WTC11 (cell line): ENCODE data around the gene ISM2. TPM values are rescaled to one million over a fixed set of nuclear protein-coding genes. Genes with fewer than 3 reads are reported as not detected.
"Not testable (repeated sequence)": the region's sequence is repeated elsewhere in the genome, so short reads cannot be mapped to it uniquely, and the experiment has no call there.

Source experiments
- ATAC-seq: fragments of 200-7000 bp; cut with Tn5 transposase; 2 replicates; pipeline ENCODE4 v1.10.0; 2021; ENCODE audit warnings: mild to moderate bottlenecking, moderate library complexity
- CTCF ChIA-PET: fragments of 300-600 bp; sonication (Branson Sonifier 250); formaldehyde crosslinking; loops from one replicate; lab custom pipeline; 2021; ENCODE audit warnings: antibody characterized with exemption; lab: Charles Lee
- POLR2A ChIA-PET: fragments of 350-600 bp; sonication (Branson Sonifier 250); formaldehyde crosslinking; loops from one replicate; lab custom pipeline; 2021; ENCODE audit warnings: antibody characterized with exemption; lab: Charles Lee
- DNase-seq: peaks from one replicate; pipeline ENCODE4 v3.0.0; 2021; ENCODE audit warnings: low spot score
- H3K27ac Mint-ChIP-seq: 2 replicates; pipeline ENCODE4 v1.8.0; 2021; ENCODE audit warnings: mixed read lengths
- H3K27me3 Mint-ChIP-seq: 2 replicates; pipeline ENCODE4 v1.8.0; 2021; ENCODE audit warnings: low read depth, mild to moderate bottlenecking, moderate library complexity, mixed read lengths
- H3K36me3 Mint-ChIP-seq: 2 replicates; pipeline ENCODE4 v1.8.0; 2021; ENCODE audit warnings: mixed read lengths
- H3K4me1 Mint-ChIP-seq: 2 replicates; pipeline ENCODE4 v1.8.0; 2022; ENCODE audit warnings: mixed read lengths
- H3K4me3 Mint-ChIP-seq: 2 replicates; pipeline ENCODE4 v1.8.0; 2021; ENCODE audit warnings: mild to moderate bottlenecking, moderate library complexity, mixed read lengths
- H3K9me3 Mint-ChIP-seq: 2 replicates; pipeline ENCODE4 v1.8.0; 2021; ENCODE audit warnings: mixed read lengths
- CREB1 ChIP-seq: sonication (generic); formaldehyde crosslinking; IDR thresholded peaks from 2 replicates; pipeline ENCODE4 v1.8.0; 2023; ENCODE audit warnings: mild to moderate bottlenecking, missing genetic modification reagents
- IRF2 ChIP-seq: sonication (generic); formaldehyde crosslinking; IDR thresholded peaks from 2 replicates; pipeline ENCODE4 v1.8.0; 2022; ENCODE audit warnings: low read depth, missing genetic modification reagents, borderline replicate concordance
- JAZF1 ChIP-seq: fragments of 250-450 bp; sonication (Bioruptor Pico); IDR thresholded peaks from 2 replicates; pipeline ENCODE4 v1.9.0; 2021; ENCODE audit warnings: moderate library complexity, mild to moderate bottlenecking, inconsistent platforms
- KAT7 ChIP-seq: sonication (generic); formaldehyde crosslinking; IDR thresholded peaks from 2 replicates; pipeline ENCODE4 v1.8.1; 2023; ENCODE audit warnings: missing genetic modification reagents, mild to moderate bottlenecking, borderline replicate concordance
- MYBL2 ChIP-seq: sonication (generic); formaldehyde crosslinking; IDR thresholded peaks from 2 replicates; pipeline ENCODE4 v1.8.1; 2023; ENCODE audit warnings: mild to moderate bottlenecking, moderate library complexity, missing genetic modification reagents
- NFATC4 ChIP-seq: fragments of 250-450 bp; sonication (Bioruptor Pico); IDR thresholded peaks from 2 replicates; pipeline ENCODE4 v1.9.0; 2021; ENCODE audit warnings: mild to moderate bottlenecking
- NFYB ChIP-seq: sonication (generic); formaldehyde crosslinking; conservative IDR thresholded peaks from 2 replicates; pipeline ENCODE4 v1.8.0; 2022; ENCODE audit warnings: low read depth, missing genetic modification reagents
- NR3C1 ChIP-seq: sonication (generic); formaldehyde crosslinking; conservative IDR thresholded peaks from 2 replicates; pipeline ENCODE4 v1.8.1; 2023; ENCODE audit warnings: low read depth, mild to moderate bottlenecking, missing genetic modification reagents
- OVOL2 ChIP-seq: fragments of 250-450 bp; sonication (Bioruptor Pico); IDR thresholded peaks from 2 replicates; pipeline ENCODE4 v1.9.0; 2021; ENCODE audit warnings: mild to moderate bottlenecking, borderline replicate concordance
- RORB ChIP-seq: fragments of 250-450 bp; sonication (Bioruptor Pico); IDR thresholded peaks from 2 replicates; pipeline ENCODE4 v1.9.0; 2021; ENCODE audit warnings: mild to moderate bottlenecking
- SMAD4 ChIP-seq: sonication (generic); formaldehyde crosslinking; IDR thresholded peaks from 2 replicates; pipeline ENCODE4 v1.8.0; 2022; ENCODE audit warnings: mild to moderate bottlenecking, missing genetic modification reagents
- TP53 ChIP-seq: sonication (generic); formaldehyde crosslinking; IDR thresholded peaks from 2 replicates; pipeline ENCODE4 v1.8.1; 2023; ENCODE audit warnings: mild to moderate bottlenecking, missing genetic modification reagents
- ZBTB21 ChIP-seq: sonication (generic); formaldehyde crosslinking; IDR thresholded peaks from 2 replicates; pipeline ENCODE4 v1.8.1; 2023; ENCODE audit warnings: mild to moderate bottlenecking, missing genetic modification reagents, borderline replicate concordance
- ZNF396 ChIP-seq: fragments of 250-450 bp; sonication (Bioruptor Pico); IDR thresholded peaks from 2 replicates; pipeline ENCODE4 v1.8.0; 2021; ENCODE audit warnings: mild to moderate bottlenecking, moderate library complexity, borderline replicate concordance
- ZNF416 ChIP-seq: fragments of 250-450 bp; sonication (Bioruptor Pico); IDR thresholded peaks from 2 replicates; pipeline ENCODE4 v1.9.0; 2021; ENCODE audit warnings: mild to moderate bottlenecking, inconsistent platforms
- total RNA-seq: library from RNA; stranded (reverse); gene quantifications from 3 replicates; pipeline ENCODE4 v1.2.3, GENCODE V29; 2021
- TF ChIP-seq, protein P1 (sequence below): sonication (generic); formaldehyde crosslinking; IDR thresholded peaks from 2 replicates; pipeline ENCODE4 v1.8.1; 2023; ENCODE audit warnings: mild to moderate bottlenecking, missing genetic modification reagents, borderline replicate concordance
- TF ChIP-seq, protein P2 (sequence below): sonication (generic); formaldehyde crosslinking; IDR thresholded peaks from 2 replicates; pipeline ENCODE4 v1.8.0; 2023; ENCODE audit warnings: missing genetic modification reagents
- TF ChIP-seq, protein P3 (sequence below): sonication (generic); formaldehyde crosslinking; IDR thresholded peaks from 2 replicates; pipeline ENCODE4 v1.8.1; 2023; ENCODE audit warnings: mild to moderate bottlenecking, moderate library complexity, missing genetic modification reagents
- TF ChIP-seq, protein P4 (sequence below): fragments of 250-450 bp; sonication (Bioruptor Pico); IDR thresholded peaks from 2 replicates; pipeline ENCODE4 v1.9.0; 2021; ENCODE audit warnings: mild to moderate bottlenecking

The ISM2 gene
- total RNA-seq, 1 experiment from 2014 or later: 1.4 TPM

GRCh38 chr14:77529213-77529612, 30.6 kb upstream of the ISM2 start:
- Mint-ChIP-seq H3K4me1 (no peaks in the 10 kb centered on the region), H3K9me3 (peaks cover 4% of the 10 kb centered on the region), H3K27ac (no peak overlapping the region), H3K36me3 (peaks cover 6% of the 10 kb centered on the region), H3K4me3 (no peak overlapping the region), H3K27me3 (no peaks in the 10 kb centered on the region)
- DNase-seq: no peak
- CTCF ChIA-PET: no interaction called here
- no peak for ATAC-seq
- TF ChIP-seq ZNF396 (CRISPR knock-in tag) (no peak), KAT7 (CRISPR knock-in tag) (no peak), NFYB (CRISPR knock-in tag) (no peak), OVOL2 (no peak), JAZF1 (CRISPR knock-in tag) (no peak), ZNF416 (CRISPR knock-in tag) (no peak), SMAD4 (no peak), MYBL2 (no peak), NR3C1 (no peak), CREB1 (no peak), NFATC4 (no peak)
- TF ChIP-seq, protein P1, sequence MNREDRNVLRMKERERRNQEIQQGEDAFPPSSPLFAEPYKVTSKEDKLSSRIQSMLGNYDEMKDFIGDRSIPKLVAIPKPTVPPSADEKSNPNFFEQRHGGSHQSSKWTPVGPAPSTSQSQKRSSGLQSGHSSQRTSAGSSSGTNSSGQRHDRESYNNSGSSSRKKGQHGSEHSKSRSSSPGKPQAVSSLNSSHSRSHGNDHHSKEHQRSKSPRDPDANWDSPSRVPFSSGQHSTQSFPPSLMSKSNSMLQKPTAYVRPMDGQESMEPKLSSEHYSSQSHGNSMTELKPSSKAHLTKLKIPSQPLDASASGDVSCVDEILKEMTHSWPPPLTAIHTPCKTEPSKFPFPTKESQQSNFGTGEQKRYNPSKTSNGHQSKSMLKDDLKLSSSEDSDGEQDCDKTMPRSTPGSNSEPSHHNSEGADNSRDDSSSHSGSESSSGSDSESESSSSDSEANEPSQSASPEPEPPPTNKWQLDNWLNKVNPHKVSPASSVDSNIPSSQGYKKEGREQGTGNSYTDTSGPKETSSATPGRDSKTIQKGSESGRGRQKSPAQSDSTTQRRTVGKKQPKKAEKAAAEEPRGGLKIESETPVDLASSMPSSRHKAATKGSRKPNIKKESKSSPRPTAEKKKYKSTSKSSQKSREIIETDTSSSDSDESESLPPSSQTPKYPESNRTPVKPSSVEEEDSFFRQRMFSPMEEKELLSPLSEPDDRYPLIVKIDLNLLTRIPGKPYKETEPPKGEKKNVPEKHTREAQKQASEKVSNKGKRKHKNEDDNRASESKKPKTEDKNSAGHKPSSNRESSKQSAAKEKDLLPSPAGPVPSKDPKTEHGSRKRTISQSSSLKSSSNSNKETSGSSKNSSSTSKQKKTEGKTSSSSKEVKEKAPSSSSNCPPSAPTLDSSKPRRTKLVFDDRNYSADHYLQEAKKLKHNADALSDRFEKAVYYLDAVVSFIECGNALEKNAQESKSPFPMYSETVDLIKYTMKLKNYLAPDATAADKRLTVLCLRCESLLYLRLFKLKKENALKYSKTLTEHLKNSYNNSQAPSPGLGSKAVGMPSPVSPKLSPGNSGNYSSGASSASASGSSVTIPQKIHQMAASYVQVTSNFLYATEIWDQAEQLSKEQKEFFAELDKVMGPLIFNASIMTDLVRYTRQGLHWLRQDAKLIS (CRISPR knock-in tag): no peak
- TF ChIP-seq, protein P2, sequence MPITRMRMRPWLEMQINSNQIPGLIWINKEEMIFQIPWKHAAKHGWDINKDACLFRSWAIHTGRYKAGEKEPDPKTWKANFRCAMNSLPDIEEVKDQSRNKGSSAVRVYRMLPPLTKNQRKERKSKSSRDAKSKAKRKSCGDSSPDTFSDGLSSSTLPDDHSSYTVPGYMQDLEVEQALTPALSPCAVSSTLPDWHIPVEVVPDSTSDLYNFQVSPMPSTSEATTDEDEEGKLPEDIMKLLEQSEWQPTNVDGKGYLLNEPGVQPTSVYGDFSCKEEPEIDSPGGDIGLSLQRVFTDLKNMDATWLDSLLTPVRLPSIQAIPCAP (CRISPR knock-in tag): no peak
- POLR2A ChIA-PET: no interaction called here

GRCh38 chr14:77528701-77529100, 30.1 kb upstream of the ISM2 start:
- H3K27ac Mint-ChIP-seq, ATAC-seq, H3K4me1 Mint-ChIP-seq, H3K4me3 Mint-ChIP-seq, H3K9me3 Mint-ChIP-seq, H3K36me3 Mint-ChIP-seq, CTCF ChIA-PET, H3K27me3 Mint-ChIP-seq, DNase-seq: not testable (repeated sequence)
- POLR2A ChIA-PET: interaction anchor here (0.6 kb wide), 1 partner anchor 240 kb away, joined by 3 read pairs; no protein-coding TSS in a partner anchor

- TF ChIP-seq, protein P3, sequence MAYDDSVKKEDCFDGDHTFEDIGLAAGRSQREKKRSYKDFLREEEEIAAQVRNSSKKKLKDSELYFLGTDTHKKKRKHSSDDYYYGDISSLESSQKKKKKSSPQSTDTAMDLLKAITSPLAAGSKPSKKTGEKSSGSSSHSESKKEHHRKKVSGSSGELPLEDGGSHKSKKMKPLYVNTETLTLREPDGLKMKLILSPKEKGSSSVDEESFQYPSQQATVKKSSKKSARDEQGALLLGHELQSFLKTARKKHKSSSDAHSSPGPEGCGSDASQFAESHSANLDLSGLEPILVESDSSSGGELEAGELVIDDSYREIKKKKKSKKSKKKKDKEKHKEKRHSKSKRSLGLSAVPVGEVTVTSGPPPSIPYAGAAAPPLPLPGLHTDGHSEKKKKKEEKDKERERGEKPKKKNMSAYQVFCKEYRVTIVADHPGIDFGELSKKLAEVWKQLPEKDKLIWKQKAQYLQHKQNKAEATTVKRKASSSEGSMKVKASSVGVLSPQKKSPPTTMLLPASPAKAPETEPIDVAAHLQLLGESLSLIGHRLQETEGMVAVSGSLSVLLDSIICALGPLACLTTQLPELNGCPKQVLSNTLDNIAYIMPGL (CRISPR knock-in tag): no peak
- TF ChIP-seq, protein P4, sequence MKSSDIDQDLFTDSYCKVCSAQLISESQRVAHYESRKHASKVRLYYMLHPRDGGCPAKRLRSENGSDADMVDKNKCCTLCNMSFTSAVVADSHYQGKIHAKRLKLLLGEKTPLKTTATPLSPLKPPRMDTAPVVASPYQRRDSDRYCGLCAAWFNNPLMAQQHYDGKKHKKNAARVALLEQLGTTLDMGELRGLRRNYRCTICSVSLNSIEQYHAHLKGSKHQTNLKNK (CRISPR knock-in tag): no peak
- no peak for TF ChIP-seq RORB (CRISPR knock-in tag)
- no peak for TF ChIP-seq OVOL2
- no peak for TF ChIP-seq TP53 (CRISPR knock-in tag)
- TF ChIP-seq ZBTB21: no peak
- no peak for TF ChIP-seq IRF2 (CRISPR knock-in tag)
- TF ChIP-seq, all 79 proteins: peak for 0
- ChIA-PET CTCF (no interaction called here), POLR2A (no interaction called here)
- H3K9me3 Mint-ChIP-seq: no peaks in the 10 kb centered on the region
- ATAC-seq: no peak
- no peaks in the 10 kb centered on the region for H3K27me3 Mint-ChIP-seq
- no peaks in the 10 kb centered on the region for H3K4me1 Mint-ChIP-seq
- no peak for DNase-seq
- H3K4me3 Mint-ChIP-seq: no peak overlapping the region
- peaks cover under 1% of the 10 kb centered on the region; the same call in 1 of the 2 replicates for H3K36me3 Mint-ChIP-seq
- H3K27ac Mint-ChIP-seq: no peak overlapping the region
Measured at GRCh38 chr14:77526266-77526665, 27.6 kb upstream of the ISM2 start.
